Caco-2 (cell line): Measurements from ENCODE around the gene UNK. TPM values are rescaled to one million over a fixed set of nuclear protein-coding genes. Genes with fewer than 3 reads are reported as not detected.

Experiments
- BruUV-seq: library from RNA; stranded (reverse); fragments of 400-500 nt; replicated peaks from 2 replicates; lab custom pipeline; 2021; lab: Mats Ljungman, UMichigan
- CTCF ChIA-PET: fragments of 300-600 bp; sonication (Branson Sonifier 250); formaldehyde crosslinking; loops from one replicate; lab custom pipeline; 2022; ENCODE audit warnings: antibody characterized with exemption; lab: Charles Lee
- POLR2A ChIA-PET: fragments of 300-600 bp; sonication (Branson Sonifier 250); formaldehyde crosslinking; loops from one replicate; lab custom pipeline; 2022; ENCODE audit warnings: antibody characterized with exemption; lab: Charles Lee
- DNase-seq, 2 experiments: peaks; one replicate each; pipeline versions ENCODE4 v3.0.0 to v3.0.0-alpha.2; 2020 to 2022
- H3K27me3 ChIP-seq: replicated peaks from 2 replicates; pipeline ENCODE4 v1.6.0; 2011; ENCODE audit warnings: low read length; ENCODE audit not compliant: control insufficient read depth, insufficient read depth
- H3K36me3 ChIP-seq: 2 replicates; pipeline ENCODE4 v1.5.1; 2011; ENCODE audit warnings: low read length; ENCODE audit not compliant: control insufficient read depth, insufficient read depth
- H3K4me1 ChIP-seq: fragments of 250-450 bp; sonication (Bioruptor Pico); 2 replicates; pipeline ENCODE4 v1.5.1; 2020; ENCODE audit warnings: mild to moderate bottlenecking
- H3K4me3 ChIP-seq: 2 replicates; pipeline ENCODE4 v1.5.1; 2011; ENCODE audit warnings: low read depth, mild to moderate bottlenecking, control low read depth, low read length
- H3K9me3 ChIP-seq: fragments of 250-450 bp; sonication (Bioruptor Pico); 2 replicates; pipeline ENCODE4 v1.5.1; 2020; ENCODE audit warnings: mild to moderate bottlenecking, moderate library complexity
- H3K27ac Mint-ChIP-seq: one replicate; pipeline ENCODE4 v1.8.0; 2022; ENCODE audit warnings: mixed read lengths; ENCODE audit not compliant: unreplicated experiment
- H3K27me3 Mint-ChIP-seq: one replicate; pipeline ENCODE4 v1.8.0; 2022; ENCODE audit warnings: mixed read lengths; ENCODE audit not compliant: insufficient read depth, unreplicated experiment
- H3K36me3 Mint-ChIP-seq: one replicate; pipeline ENCODE4 v1.8.0; 2022; ENCODE audit warnings: mild to moderate bottlenecking, mixed read lengths; ENCODE audit not compliant: insufficient read depth, unreplicated experiment
- H3K4me1 Mint-ChIP-seq: one replicate; pipeline ENCODE4 v1.8.0; 2022; ENCODE audit warnings: low read depth, mixed read lengths; ENCODE audit not compliant: unreplicated experiment
- H3K4me3 Mint-ChIP-seq: one replicate; pipeline ENCODE4 v1.8.0; 2022; ENCODE audit warnings: mild to moderate bottlenecking, moderate library complexity, mixed read lengths; ENCODE audit not compliant: unreplicated experiment
- H3K9me3 Mint-ChIP-seq: one replicate; pipeline ENCODE4 v1.8.0; 2022; ENCODE audit warnings: mixed read lengths; ENCODE audit not compliant: unreplicated experiment
- CTCF ChIP-seq, 2 experiments: fragments of 200-600 bp in 1 of 2; IDR thresholded peaks; 1 replicate in 1 of 2; 2 replicates in 1 of 2; pipeline versions ENCODE4 v1.5.1 to v1.8.0; 2011 to 2022; ENCODE audit warnings: antibody characterized with exemption in 1 of 2, control low read depth in 1 of 2, inconsistent platforms in 1 of 2, low read depth in 1 of 2, low read length in 1 of 2, mild to moderate bottlenecking in 1 of 2, moderate library complexity in 1 of 2; ENCODE audit not compliant: insufficient read depth in 1 of 2, severe bottlenecking in 1 of 2, unreplicated experiment in 1 of 2
- intact Hi-C: fragments of 100-400 bp; cut with micrococcal nuclease; formaldehyde crosslinking; loops from one replicate; pipeline ENCODE4 v1.10.0; 2022; ENCODE audit not compliant: unreplicated experiment
- total RNA-seq: library from RNA; stranded (reverse); gene quantifications from 2 replicates; pipeline ENCODE4 v1.2.3, GENCODE V29; 2022

The UNK gene
- total RNA-seq, 1 experiment from 2014 or later, result 33.3 TPM

- no peak for TF ChIP-seq CTCF (IDR thresholded peaks at IDR 0.05; ENCODE audit: insufficient read depth in 1 of 2, low read depth in 1 of 2, low read length in 1 of 2, severe bottlenecking in 1 of 2, unreplicated experiment in 1 of 2)
- Mint-ChIP-seq H3K27me3 (no peaks in the 10 kb centered on the region), H3K4me3 (no peak overlapping the region), H3K9me3 (no peaks in the 10 kb centered on the region), H3K4me1 (peaks cover under 1% of the 10 kb centered on the region), H3K27ac (no peak overlapping the region), H3K36me3 (peaks cover 25% of the 10 kb centered on the region)
- H3K9me3 ChIP-seq, result no peaks in the 10 kb centered on the region
- peaks cover 5% of the 10 kb centered on the region for H3K4me1 ChIP-seq
- DNase-seq, result no peak
- no peaks in the 10 kb centered on the region for H3K27me3 ChIP-seq
- H3K36me3 ChIP-seq, result peaks cover 8% of the 10 kb centered on the region
- intact Hi-C loops, result no loop called here
- POLR2A ChIA-PET, result no interaction called here
- CTCF ChIA-PET, result no interaction called here
- BruUV-seq, result no TSS peak
- no peak overlapping the region for H3K4me3 ChIP-seq
Measured at GRCh38 chr17:75814021-75814395, 29.4 kb downstream of the UNK start.

- H3K27ac Mint-ChIP-seq, result no peak overlapping the region
- DNase-seq, result no peak
- no peaks in the 10 kb centered on the region for H3K9me3 ChIP-seq
- H3K36me3 ChIP-seq, result peaks cover 8% of the 10 kb centered on the region
- no peak overlapping the region for H3K4me3 Mint-ChIP-seq
- TF ChIP-seq CTCF (IDR thresholded peaks at IDR 0.05; ENCODE audit: insufficient read depth in 1 of 2, low read depth in 1 of 2, low read length in 1 of 2, severe bottlenecking in 1 of 2, unreplicated experiment in 1 of 2), result no peak
- H3K36me3 Mint-ChIP-seq, result peaks cover 25% of the 10 kb centered on the region
- H3K4me1 Mint-ChIP-seq, result no peaks in the 10 kb centered on the region
- no peaks in the 10 kb centered on the region for H3K27me3 ChIP-seq
- H3K9me3 Mint-ChIP-seq, result no peaks in the 10 kb centered on the region
- intact Hi-C loops, result no loop called here
- no peaks in the 10 kb centered on the region for H3K4me1 ChIP-seq
- no TSS peak for BruUV-seq
- no peaks in the 10 kb centered on the region for H3K27me3 Mint-ChIP-seq
- H3K4me3 ChIP-seq, result no peak overlapping the region
- CTCF ChIA-PET, result interaction anchor here (0.6 to 1.2 kb wide), 3 partner anchors 10 to 210 kb away, joined by 3 to 4 read pairs (median 3); no protein-coding TSS in a partner anchor
- POLR2A ChIA-PET, result interaction anchor here (0.6 kb wide), 1 partner anchor 40 kb away, joined by 10 read pairs; the partner anchor contains the start of gene WBP2
Measured at GRCh38 chr17:75814900-75815373, 30.3 kb downstream of the UNK start.

GRCh38 chr17:75815399-75815798 lies 30.8 kb downstream of the UNK start:
- H3K4me3 Mint-ChIP-seq, result no peak overlapping the region
- no peaks in the 10 kb centered on the region for H3K4me1 ChIP-seq
- intact Hi-C loops, result no loop called here
- BruUV-seq, result no TSS peak
- no peaks in the 10 kb centered on the region for H3K27me3 Mint-ChIP-seq
- TF ChIP-seq CTCF (IDR thresholded peaks at IDR 0.05; ENCODE audit: insufficient read depth in 1 of 2, low read depth in 1 of 2, low read length in 1 of 2, severe bottlenecking in 1 of 2, unreplicated experiment in 1 of 2), result no peak
- H3K9me3 Mint-ChIP-seq, result no peaks in the 10 kb centered on the region
- H3K27me3 ChIP-seq, result no peaks in the 10 kb centered on the region
- no peak overlapping the region for H3K27ac Mint-ChIP-seq
- ChIA-PET POLR2A (interaction anchor here (0.6 kb wide), 1 partner anchor 40 kb away, joined by 10 read pairs; the partner anchor contains the start of gene WBP2), CTCF (interaction anchor here (0.6 to 1.2 kb wide), 3 partner anchors 9 to 211 kb away, joined by 3 to 5 read pairs (median 4); no protein-coding TSS in a partner anchor)
- peaks cover 8% of the 10 kb centered on the region for H3K36me3 ChIP-seq
- no peaks in the 10 kb centered on the region for H3K9me3 ChIP-seq
- no peak overlapping the region for H3K4me3 ChIP-seq
- H3K36me3 Mint-ChIP-seq, result peaks cover 25% of the 10 kb centered on the region
- no peak for DNase-seq
- H3K4me1 Mint-ChIP-seq, result no peaks in the 10 kb centered on the region
